C4-2B (cell line): ENCODE results near the gene AFAP1.

Experiments
- H3K27ac ChIP-seq: fragments of 450-650 bp; 2 replicates; pipeline ENCODE4 v1.5.1; 2017
- ZFX ChIP-seq: fragments of 450-650 bp; IDR thresholded peaks from 2 replicates; pipeline ENCODE4 v1.6.1; 2017
- TF ChIP-seq, protein P1 (sequence below): fragments of 450-650 bp; conservative IDR thresholded peaks from 2 replicates; pipeline ENCODE4 v1.5.1; 2017; ENCODE audit warnings: mild to moderate bottlenecking

The AFAP1 gene

DNA sequence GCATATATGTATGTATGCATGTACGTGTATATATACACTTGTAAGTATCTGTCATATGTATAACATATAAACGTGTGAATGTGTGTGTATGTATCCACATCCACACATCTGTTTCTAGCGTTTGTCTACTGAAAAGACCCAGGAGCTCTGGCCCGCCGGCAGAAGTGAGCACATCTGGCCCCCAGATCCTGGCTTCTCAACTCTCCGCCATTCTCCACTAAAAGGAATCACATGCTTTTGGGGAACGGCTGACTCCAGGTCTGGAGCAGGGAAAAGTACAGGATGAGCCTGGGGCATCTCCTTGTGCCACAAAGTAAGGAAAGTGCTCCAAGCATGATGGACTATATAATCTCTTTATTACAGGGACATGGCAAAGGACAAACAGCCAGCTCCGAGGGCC, 143.7 kb downstream of the AFAP1 start:
- H3K27ac ChIP-seq: no peak overlapping the region
- TF ChIP-seq ZFX: no peak
- TF ChIP-seq, protein P1, sequence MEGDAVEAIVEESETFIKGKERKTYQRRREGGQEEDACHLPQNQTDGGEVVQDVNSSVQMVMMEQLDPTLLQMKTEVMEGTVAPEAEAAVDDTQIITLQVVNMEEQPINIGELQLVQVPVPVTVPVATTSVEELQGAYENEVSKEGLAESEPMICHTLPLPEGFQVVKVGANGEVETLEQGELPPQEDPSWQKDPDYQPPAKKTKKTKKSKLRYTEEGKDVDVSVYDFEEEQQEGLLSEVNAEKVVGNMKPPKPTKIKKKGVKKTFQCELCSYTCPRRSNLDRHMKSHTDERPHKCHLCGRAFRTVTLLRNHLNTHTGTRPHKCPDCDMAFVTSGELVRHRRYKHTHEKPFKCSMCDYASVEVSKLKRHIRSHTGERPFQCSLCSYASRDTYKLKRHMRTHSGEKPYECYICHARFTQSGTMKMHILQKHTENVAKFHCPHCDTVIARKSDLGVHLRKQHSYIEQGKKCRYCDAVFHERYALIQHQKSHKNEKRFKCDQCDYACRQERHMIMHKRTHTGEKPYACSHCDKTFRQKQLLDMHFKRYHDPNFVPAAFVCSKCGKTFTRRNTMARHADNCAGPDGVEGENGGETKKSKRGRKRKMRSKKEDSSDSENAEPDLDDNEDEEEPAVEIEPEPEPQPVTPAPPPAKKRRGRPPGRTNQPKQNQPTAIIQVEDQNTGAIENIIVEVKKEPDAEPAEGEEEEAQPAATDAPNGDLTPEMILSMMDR: no peak

DNA sequence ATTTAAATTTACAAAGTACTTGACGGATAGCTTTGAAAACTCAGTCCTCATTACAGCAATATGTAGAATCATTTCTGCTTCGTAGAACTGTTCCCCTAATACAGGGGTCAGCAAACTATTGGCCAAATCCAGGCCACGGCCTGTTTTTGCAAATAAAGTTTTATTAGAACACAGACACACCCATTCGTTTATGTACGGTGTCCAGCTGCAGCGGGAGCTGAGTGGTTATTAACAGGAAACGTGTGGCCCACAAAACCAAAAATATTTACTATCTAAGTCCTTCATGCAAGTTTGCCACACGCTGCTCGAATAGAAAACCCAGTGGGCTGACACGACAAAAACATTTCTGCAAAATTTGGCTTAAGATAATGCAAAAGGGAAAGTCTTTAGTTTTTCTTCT, 146.5 kb downstream of the AFAP1 start:
- H3K27ac ChIP-seq: no peak overlapping the region
- TF ChIP-seq, protein P1: no peak
- TF ChIP-seq ZFX: no peak

DNA sequence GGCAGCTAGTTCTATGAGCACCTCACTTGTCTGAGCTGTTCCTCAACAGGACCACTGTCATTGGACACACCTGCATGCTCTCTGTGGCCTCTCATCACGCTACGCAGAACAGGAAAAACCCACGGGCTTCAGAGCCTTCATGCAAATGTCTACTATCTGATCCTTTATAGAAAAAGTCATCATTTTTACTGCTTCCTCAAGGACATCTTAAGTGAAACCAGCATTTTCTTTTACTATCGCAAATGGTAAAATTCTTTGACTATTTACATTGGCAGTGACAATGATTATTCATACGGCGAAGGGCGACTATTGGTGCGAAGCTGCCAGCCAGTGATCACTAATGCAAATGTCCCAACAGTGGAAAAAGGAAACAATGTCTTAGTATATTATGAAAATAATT, 147.0 kb downstream of the AFAP1 start:
- no peak for TF ChIP-seq ZFX
- TF ChIP-seq, protein P1: no peak
- no peak overlapping the region for H3K27ac ChIP-seq

DNA sequence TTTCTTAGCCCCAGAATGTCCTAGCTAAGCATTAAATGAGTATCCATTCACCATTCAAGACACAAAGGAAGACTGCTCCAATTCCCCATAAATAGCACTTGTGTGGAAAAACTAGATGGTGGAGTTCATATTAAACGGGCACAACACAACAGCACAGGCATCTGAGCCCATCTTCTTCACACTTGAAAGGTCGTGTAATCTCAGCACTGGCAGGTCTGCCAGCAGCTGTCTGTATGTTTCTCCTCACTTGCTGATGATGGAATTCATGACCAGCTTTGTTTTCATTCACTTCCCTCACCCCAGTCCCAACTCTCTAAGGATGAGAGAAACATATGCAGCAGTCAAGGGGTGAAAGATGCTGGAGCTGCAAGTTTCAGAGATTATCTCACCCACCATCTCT, 148.7 kb downstream of the AFAP1 start:
- no peak overlapping the region for H3K27ac ChIP-seq
- no peak for TF ChIP-seq ZFX
- TF ChIP-seq, protein P1: no peak

DNA sequence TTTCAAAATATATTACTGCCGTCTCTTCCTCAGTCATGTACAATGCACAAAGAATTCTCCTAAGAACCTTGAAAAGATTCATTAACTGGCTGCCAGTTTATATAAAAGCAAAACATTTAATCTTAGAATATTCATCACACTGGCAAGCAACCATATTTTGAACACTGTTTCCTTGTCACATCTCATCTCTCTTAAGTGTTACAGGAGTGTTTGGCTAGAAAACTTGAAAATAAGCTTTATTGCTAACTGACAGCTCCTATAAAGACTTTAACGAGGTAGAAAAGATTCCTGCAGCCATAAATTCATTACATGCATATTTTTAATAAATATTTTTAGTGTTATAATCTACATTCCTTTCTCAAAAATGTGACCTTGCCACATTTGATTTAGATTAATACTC, 149.6 kb downstream of the AFAP1 start:
- no peak overlapping the region for H3K27ac ChIP-seq
- no peak for TF ChIP-seq ZFX
- TF ChIP-seq, protein P1: no peak

DNA sequence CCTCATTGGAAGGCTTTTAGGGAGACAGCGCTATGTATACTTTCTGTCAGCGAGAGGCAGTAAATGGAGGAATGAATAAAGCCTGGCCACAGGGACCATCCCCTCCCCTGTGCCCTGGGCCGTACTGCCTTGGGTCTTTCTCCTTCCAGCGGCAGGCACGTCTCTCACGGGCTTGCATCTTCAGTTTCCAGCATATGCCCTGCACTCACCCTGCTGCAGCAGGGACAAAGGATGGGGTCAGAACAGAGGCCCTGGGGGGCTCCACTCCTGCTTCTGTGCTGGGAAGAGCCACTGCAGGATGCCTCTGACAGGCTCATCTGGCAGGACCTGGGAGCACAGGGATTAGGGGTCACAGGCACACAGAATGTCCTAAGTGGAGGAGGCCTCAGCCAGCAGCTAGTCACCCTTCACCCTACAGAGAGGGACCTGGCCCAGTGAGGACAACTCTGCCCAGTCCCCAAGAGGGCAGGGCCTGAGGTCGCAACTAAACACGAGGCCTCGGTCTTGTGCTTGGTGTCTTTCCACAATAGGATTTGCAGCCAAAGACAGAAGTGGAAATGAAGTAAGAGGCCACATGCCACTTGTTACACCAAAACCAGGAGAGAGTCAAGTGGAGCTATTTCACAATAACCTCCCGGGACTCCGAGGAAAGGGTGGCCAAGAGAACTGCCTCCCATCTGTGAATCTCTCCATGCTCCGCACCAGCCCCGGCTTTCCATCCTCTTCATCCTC, 150.8 kb downstream of the AFAP1 start:
- H3K27ac ChIP-seq: no peak overlapping the region

DNA sequence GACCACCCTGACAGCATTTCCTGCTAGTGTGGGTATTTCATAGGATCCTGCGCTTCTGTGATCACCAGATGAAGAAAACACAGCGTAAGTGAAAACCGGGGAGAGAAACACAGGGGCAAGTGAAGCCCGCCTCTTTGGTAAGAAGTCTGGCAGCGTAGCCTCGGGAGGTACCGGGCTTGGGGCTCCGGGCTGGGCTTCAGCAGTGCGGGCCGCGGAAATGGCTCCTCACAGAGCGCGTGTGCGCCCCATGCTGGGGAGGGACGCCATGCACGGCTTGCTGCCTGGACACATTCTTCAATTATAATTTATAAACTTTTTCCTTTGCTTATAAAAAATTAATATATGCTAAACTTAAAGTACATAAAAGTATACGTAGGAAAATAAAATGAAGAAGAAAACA, 151.5 kb downstream of the AFAP1 start:
- no peak overlapping the region for H3K27ac ChIP-seq
- TF ChIP-seq, protein P1: no peak
- no peak for TF ChIP-seq ZFX

More for the DNA sequence above, 150.8 kb downstream of the AFAP1 start:
- TF ChIP-seq, protein P1: no peak
- no peak for TF ChIP-seq ZFX
